HG03103 (cell line): Measurements from ENCODE around the gene PACSIN1.
"Not testable (repeated sequence)": the region's sequence is repeated elsewhere in the genome, so short reads cannot be mapped to it uniquely, and the experiment has no call there.

Experiments
- ATAC-seq: cut with Tn5 transposase; IDR thresholded peaks from one replicate; pipeline ENCODE4 v1.9.1; 2021; ENCODE audit warnings: low read depth; ENCODE audit not compliant: unreplicated experiment

Gene PACSIN1

DNA sequence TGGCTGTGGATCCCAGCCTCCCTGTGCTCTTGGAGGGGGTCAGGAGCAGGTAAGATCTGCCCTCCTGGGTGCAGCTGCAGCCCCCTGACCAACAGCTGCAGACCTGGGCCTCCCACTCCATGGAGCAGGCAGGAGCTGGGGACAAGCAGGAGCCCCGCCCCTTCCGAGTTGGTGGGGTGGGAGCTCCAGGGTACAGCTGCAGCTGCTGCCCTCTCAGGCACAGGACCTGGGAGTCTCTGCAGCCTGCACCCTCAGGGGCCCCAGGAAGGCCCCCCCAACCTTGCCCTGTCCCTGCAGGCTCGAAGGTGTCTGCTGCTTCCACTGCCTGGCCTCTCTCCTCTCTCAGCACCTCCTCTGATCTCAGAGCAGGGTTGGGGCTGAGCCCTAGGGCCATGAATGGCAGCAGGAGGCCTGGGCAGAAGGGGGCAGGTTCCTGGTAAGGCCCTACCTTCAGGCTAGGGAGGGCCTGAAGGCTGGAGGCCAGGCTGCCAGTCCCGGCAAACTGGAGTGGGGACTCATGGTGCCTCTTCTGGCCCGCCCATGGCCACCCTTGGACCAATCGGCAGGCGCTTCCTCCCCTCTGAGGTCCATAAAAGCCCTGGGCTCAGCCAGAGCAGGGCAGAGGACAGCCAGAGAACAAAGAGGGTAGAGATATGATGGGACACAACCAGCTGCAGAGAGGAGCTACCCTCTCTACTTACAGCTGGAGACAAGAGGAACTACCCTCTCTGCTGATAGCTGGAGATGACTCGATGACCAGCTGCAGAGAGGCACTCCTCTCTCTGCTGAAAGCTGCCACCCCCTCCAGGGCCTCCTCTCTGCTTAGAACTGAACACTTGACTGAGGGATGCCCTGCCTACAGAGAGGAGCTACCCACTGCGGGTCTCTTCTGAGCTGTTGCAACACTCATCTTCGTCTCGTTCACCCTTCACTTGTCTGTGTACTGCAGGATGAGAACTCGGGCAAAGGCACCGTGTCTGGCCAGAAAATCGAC, 7.8 kb upstream of the PACSIN1 start:
- ATAC-seq: no peak

DNA sequence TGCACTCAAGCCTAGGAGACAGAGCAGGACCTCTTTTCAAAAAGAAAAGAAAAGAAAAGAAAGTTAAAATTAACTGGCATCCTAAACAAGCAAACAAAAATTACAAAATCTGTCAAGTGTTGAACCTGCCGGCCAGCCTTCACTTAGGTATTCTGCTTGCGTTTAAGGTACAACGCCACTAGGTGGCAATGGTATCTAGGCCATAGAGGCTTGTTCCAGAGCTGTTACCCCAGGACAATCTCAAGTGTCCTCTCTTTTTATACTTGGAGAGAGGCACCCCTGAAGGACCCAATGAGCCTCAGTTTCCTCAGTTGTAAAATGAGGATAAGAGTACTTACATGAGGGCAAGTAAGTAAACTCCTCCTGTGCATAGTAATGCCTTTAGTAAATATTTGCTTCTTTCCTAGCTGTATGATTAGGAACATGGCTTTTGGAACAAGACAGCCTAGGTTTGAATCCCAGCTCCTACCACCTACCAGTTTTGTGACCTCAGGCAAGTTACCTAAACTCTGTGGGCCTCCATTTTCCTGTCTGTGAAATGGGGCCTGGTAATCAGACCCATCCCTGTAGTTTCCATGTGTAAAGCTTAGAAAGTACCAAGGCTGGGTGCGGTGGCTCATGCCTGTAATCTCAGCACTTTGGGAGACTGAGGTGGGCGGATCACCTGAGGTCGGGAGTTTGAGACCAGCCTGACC, 5.8 kb upstream of the PACSIN1 start:
- ATAC-seq: no peak

DNA sequence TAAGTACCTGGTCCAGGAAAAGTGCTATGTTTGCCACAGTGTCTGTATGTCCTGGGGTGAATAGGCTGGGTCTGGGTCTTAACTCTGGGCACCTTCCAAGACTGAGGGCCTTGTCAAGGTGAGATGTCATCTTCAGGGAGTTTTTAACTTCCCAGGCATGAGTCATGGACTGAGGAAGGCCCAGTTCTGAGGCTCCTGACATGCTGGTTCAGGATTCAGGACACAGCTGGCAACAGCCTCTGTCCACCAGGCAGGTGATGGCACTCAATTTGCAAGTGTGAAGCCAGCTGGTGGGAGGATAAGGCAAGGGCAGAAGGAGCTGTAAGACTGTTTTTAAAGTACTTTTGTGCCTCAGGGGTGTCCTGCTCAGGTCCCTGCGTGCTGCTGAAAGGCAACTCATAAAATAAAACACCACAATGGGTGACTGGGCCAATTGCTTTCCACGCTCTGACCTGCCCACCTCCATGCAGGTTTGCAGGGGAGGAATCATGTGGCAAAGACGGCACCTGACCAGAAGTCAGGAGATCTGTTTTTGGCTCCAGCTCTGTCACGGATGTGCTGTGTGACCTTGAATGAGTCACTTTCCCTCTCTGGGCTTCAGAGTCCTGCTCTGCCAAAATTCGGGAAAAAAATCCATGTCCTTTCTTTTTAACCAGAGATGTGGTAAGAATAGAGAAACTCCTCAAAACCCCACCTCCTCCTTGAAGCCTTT, 4.9 kb upstream of the PACSIN1 start:
- no peak for ATAC-seq

DNA sequence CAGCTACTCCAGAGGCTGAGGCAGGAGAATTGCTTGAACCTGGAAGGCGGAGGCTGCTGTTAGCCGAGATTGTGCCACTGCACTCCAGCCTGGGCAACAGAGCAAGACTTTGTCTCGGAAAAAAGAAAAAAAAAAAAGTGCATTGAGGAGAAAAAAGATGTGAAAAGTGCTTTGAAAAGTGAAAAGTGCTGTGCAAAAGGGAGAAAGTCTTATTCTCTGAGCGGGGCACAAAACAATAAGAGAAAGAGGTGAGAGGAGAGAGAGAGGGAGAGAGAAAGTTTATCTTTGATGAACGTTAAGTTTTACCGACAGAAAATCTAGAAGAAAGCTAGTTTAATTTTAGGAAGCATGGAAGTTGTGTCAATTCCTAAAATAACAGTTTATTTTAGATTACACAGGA, 3.9 kb upstream of the PACSIN1 start:
- no peak for ATAC-seq

DNA sequence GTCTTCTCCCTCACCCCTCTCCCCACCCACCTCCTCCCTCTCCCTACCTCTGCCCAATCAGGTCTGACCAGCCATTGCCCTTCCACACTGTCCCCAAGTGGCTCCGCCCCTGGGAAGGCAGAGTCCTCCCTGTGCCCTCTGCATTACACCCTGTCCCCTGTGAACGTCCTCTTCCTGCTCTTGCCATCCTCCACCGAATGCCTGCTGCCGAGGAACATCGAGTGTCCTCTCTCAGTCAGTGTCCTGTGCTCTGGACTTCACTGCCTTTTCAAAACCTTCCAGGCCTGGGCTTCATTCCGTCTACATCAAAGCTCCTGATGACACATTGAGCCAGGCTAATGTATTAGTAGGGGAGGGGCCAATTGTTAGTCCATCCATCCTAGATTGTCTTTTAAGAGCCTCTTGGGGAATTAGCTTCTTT, 3.3 kb upstream of the PACSIN1 start:
- ATAC-seq: no peak

DNA sequence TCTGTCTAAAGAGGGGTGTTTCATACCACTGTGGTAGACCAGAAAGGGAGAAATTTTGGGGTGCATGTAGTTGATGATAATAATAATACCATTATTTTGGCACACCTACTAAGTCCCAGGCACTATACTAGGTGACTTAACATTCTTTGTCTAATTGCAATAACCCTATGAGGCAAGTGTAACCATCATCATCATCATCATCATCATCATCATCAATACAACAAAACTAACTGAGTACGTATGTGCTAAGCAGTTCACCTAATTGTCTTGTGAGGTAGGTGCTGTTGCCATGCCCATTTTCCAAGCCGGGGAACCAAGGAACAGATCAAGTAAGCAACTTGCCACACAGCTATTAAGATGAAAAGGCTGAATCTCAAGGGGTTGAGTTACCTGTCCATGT, 2.6 kb upstream of the PACSIN1 start:
- no peak for ATAC-seq

DNA sequence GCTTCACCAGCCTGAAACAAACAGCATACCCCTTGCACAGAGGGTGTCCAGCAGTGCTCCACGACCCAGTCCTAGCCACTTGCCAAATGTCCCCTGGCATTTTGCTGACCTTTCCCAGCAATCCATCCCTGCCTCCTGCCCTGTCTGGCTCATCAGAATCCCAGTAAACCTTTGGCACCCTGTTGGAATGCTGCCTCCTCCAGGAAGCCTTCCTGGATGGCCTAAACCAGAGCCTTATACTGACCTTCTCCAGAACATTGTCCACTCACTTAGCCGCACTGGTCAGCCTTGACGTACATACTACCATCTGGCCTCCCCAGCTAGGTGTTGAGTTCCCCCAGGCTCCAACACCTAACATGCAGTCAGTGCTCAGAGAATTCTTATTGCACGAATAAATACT, 2.0 kb upstream of the PACSIN1 start:
- no peak for ATAC-seq

DNA sequence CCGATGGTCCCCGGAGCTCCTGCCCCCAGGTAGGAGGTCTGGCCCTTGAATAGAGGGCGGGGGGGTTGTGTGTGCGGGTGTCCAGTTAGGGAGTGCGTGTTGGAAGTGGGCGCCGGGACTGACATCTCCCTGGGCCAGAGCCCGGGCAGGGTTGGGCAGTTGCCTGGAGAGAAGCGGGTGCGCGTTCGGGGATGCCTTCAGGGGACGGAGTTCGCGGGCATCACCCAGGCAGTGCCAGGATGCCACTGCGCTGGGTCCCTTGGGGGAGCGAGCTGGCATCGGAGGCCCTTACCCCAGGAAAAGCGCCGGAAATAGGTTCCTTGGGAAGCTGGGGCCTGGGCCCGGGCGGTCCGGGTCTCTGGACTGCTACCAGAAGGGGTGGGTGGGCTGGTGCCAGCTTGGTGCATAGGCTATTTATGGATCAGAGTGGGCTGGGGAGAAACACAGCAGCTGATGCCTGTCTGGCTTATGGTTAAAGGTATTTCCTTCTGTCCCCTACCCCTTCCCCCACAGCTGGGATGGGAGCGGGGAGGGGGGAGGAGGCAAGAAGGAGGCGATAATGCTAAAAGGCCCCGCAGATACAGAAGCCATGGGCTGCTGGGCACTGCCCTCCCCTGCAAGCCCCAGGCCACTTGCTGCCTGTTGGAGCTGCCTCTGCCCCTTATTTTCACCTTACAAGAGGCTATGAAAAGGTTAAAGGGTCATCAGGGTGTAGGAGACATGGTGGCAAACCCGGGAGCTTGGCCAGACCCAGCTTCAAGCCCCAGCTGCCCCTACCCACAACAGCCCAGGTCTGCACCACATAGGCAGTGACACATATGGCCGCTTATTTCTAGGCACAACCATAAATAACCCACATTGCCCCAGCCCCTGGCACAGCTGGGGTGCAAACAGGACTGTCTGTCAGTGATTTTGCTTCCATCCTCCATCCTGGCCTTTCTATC, 638 bp downstream of the PACSIN1 start:
- ATAC-seq: no peak

DNA sequence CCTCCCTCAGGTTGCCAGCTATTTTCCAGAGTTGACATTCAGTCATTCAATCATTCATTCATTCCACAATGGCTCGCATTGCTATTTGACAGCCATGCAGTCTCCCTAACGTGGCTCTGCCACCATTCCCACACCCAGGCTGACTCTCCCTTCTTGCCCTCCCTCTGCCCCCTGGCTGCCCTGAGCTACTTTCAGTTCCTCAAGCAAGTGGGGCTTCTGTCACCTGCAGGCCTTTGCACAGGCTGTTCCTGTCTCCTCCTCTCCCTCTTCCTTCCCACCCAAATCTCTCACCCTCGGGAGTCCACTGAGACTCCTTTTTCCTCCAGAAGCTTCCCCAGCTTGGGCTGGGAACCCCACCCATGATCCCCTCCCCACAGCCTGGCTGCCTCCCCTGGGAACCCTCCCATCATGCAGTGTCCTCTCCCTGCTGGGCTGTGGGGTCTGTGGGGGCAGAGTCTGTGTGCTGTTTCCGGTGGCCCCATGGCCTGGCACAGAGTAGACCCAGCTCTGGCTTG, 2.6 kb downstream of the PACSIN1 start:
- peak; percentile 51 for ATAC-seq

DNA sequence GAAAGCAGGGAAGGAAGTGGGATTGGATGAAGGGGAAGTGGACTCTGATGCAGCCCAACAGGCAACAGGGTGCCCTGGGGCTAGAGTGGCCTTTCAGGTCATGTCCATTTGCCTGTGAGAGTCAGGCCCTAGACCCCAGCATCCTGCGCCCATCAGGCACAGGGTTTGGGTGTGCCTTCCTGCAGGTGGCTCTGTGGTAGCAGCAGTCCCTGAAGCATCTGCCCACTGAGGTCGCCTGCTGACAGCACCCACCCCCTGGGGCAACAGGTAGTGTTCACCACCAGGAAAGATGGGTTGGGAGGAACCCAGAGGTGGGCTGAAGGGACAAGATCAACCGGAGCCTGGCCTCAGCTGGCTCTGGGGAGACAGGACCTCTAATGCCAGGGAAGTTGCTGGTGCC, 3.6 kb downstream of the PACSIN1 start:
- no peak for ATAC-seq

DNA sequence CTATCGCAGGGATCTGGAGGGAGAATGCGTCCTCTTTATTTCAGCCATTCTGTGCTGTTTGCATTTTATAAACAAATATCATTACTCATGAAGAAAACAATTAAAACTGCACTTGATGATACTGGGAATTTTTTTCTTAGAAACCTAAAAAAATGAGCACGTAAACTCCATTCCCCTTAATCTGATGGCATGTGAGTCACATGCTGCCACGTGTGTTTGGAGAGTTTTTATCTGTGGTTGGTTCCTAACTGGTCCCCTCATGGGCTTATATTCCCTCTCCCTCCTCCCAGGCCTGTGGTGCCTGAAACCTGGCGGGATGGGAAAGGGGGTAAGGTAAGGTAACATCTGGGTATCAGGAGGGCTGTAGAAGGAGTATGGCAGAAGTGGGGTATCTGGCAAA, 6.5 kb downstream of the PACSIN1 start:
- no peak for ATAC-seq

DNA sequence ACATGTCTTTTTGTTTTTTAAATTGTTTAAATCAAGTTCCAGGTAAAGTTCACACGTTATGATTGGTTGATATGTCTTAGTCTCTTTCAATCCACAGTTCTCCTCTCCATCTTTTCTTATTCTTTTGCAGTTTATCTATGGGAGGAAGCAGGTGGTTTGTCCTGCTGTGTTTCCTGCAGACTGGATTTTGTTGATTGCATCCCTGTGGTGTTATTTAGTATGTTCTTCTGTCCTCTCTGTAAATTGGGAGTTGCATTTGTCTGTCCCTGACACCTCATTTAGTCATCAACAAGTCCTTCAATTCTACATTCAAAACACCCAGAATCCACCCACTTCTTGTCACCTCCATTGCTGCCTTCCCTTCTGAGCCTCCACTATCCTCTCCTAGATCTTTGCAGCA, 8.1 kb downstream of the PACSIN1 start:
- ATAC-seq: no peak

DNA sequence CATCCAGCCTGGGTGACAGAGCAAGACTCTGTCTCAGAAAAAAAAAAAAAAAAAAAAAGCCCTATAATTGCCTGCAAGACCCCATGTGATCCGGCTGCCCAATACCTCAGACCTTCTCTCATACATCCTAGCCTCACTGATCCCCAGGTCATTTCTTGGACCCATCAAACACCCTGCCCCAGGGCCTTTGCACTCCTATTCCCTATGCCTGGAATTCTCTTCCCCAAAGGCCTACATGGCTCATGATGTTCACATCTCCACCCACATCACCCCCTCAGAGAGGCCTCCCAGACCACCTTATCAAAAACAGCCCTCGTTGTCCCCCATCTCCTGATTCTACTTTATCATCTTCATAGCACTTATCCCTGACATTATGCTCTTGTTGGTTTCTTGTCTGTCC, 8.9 kb downstream of the PACSIN1 start:
- no peak for ATAC-seq

DNA sequence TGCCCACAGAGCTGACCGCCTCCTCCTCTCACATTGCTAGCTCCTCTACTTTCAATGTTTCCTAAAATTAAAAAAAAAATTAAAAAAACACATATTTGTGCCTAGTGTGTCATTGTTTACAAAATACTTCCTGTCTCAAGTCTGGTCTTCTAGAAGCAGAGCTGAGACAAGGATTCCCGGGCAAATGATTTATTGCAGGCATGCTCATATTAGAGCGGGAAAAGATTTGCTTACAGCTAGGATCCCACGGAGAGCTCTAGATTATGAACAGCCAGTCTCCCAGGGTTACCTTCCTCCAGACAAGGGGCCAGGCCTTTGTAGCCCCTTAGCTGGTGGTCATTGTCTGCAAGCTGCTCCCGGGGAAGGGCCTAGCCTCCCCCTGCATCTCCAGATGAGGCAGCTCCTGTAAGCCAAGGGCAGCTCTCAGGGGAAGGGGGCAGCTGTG, 9.4 kb downstream of the PACSIN1 start:
- ATAC-seq: no peak

DNA sequence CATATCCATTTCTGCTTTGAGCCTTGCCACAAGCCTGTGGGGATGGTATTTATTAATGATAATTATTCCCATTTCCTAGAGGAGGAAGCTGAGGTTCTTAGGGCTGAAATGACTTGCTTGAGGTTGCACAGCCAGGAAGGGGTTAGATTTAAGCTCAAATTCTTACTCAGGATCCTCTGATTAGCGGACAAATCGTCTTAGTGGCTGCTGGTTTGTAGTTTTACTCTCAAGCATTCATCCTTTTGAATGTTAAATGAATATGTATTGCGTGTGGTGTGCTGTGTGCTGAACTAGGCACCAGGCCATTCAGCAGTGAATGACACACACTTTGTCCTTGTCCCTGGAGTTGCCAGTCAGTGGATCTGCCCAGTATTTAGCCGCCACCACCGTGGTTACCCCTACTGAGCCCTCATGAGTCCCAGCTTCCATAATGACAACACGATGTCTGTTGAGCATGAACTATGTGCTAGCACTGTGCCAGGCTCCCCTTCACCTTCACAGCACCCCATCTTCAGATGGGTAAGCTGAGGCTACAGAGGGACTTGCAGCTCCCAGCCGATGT, 10.0 kb downstream of the PACSIN1 start:
- no peak for ATAC-seq

DNA sequence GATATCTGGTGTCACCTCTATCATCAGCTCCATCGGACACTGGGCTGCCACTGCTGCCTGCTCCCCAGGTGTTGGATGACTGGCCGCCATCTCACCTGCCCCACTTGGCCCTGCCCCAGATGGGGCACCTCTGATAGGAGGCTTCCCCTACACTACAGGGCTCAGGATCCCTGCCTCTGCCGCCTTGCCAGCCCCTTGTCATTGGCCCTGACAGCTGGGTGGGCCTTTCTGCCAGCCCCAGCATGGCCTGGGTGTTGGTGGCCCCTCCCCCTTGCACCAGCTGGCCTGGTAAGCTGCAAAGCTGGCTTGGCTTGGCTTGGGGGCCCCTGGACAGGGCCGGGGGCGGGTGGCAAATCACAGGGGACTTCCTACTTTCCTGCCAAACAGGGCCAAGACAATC, 10.6 kb downstream of the PACSIN1 start:
- no peak for ATAC-seq

DNA sequence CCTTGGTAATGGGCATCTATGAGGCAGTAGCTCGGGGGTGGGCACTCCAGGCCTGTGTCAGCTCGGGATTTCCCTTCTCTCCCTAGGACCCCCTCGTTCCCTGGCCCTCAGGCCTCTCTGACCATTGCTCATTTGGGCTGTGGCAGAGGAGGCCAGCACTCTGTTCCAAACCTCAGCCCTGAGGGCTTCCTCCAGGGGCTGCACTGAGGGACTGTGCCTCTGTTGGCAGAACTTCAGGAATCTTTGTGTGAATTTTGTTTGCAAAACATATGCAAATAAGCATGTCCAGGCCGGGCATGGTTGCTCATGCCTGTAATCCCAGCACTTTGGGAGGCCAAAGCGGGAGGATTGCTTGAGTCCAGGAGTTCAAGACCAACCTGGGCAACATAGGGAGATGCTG, 11.0 kb downstream of the PACSIN1 start:
- no peak for ATAC-seq

DNA sequence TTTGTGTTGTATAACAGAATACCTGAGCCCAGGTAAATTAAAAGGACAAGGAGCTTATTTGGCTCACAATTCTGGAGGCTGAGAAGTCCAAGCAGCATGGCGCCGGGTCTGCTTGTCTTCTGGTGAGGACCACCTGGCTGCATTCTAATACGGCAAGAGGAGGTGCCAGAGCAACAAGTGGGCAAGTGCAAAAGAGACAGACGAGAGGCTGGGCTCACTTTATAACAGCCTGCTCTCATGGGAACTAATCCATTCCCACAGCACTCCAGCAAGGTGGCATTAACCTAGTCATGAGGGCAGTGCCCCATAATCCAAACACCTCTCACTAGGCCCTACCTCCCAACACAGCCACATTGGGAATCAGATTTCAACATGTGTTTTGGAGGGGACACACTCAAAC, 12.9 kb downstream of the PACSIN1 start:
- no peak for ATAC-seq

DNA sequence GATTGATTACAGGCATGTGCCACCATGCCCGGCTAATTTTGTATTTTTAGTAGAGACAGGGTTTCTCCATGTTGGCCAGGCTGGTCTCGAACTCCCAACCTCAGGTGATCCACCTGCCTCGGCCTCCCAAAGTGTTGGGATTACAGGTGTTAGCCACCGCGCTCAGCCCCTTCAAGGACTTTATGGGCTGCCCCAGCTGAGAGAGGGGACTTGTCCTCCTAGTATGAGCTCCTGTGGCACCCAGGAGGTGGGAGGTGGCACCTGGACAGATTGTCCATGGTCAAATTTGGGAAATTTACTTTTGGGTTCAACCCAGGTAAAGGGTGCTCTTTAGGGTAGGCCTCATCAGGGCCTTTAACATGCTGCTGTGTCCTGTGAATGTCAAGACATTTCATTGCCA, 17.9 kb downstream of the PACSIN1 start:
- ATAC-seq: not testable (repeated sequence)

DNA sequence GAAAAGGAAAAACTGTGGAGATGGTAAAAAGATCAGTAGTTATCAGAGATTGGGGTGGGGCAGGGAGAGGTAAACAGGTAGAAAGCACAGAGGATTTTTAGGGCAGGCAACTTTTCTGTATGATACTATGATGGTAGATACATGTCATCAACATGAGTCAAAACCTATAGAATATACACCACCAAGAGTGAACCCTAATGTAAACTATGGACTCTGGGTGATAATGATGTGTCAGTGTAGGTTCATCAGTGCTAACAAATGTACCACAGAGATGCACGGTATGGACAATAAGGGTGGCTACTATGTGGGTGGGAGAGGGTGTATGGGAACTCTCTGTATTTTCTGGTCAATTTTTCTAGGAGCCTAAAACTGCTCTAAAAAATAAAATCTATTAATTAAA, 18.5 kb downstream of the PACSIN1 start:
- ATAC-seq: no peak
